HCT116 (cell line): ENCODE measurements around the gene PLEKHA8. TPM values are rescaled to one million over a fixed set of nuclear protein-coding genes. Genes with fewer than 3 reads are reported as not detected.

ENCODE experiments used
- ATAC-seq: fragments of 200-7000 bp; cut with Tn5 transposase; 2 replicates; pipeline ENCODE4 v1.9.1; 2020; ENCODE audit warnings: mild to moderate bottlenecking, moderate library complexity
- BruUV-seq: library from RNA; stranded (reverse); fragments of 400-500 nt; replicated peaks from 2 replicates; lab custom pipeline; 2021; lab: Mats Ljungman, UMichigan
- CTCF ChIA-PET: fragments of 300-600 bp; sonication (Branson Sonifier 250); formaldehyde crosslinking; loops from one replicate; lab custom pipeline; 2021; ENCODE audit warnings: antibody characterized with exemption; lab: Charles Lee
- POLR2A ChIA-PET: fragments of 300-600, 350-600 bp; sonication (Branson Sonifier 250); formaldehyde crosslinking; loops from one replicate; lab custom pipeline; 2021; ENCODE audit warnings: antibody characterized with exemption; lab: Charles Lee
- RAD21 ChIA-PET, 2 experiments: fragments of 300-600 bp; sonication (Branson Sonifier 250); formaldehyde crosslinking; loops; one replicate each; lab custom pipeline; 2023; ENCODE audit warnings: low total read pairs in 2 of 2; ENCODE audit not compliant: uncharacterized antibody in 2 of 2, unreplicated experiment in 2 of 2, low non-redundant PET in 1 of 2; lab: Charles Lee
- DNase-seq: peaks from one replicate; pipeline ENCODE4 v3.0.0-alpha.2; 2010; ENCODE audit warnings: low read depth, low spot score
- H2AFZ ChIP-seq: fragments of 200-600 bp; shearing (Covaris generic), sonication (generic); 2 replicates; pipeline ENCODE4 v1.6.1; 2017; ENCODE audit warnings: low read depth, mixed run types, mixed read lengths, antibody characterized with exemption, low read length; ENCODE audit not compliant: poor library complexity, severe bottlenecking
- H3K27ac ChIP-seq: 2 replicates; pipeline ENCODE4 v1.5.1; 2012; ENCODE audit warnings: low read depth, low read length
- H3K27me3 ChIP-seq: fragments of 200-600 bp; sonication (generic); 2 replicates; pipeline ENCODE4 v1.6.1; 2016; ENCODE audit warnings: mixed run types, low read length, mixed read lengths; ENCODE audit not compliant: insufficient read depth
- H3K36me3 ChIP-seq, 2 experiments: fragments of 200-500 bp in 1 of 2; fragments of 200-600 bp in 1 of 2; sonication (Bioruptor generic) in 1 of 2; sonication (generic) in 1 of 2; 2 replicates each; pipeline versions ENCODE4 v1.5.1 to v1.6.1; 2014 to 2016; ENCODE audit warnings: low read length in 2 of 2, inconsistent platforms in 1 of 2, mixed read lengths in 1 of 2, mixed run types in 1 of 2; ENCODE audit not compliant: insufficient read depth in 2 of 2, control insufficient read depth in 1 of 2
- H3K4me1 ChIP-seq, 2 experiments: fragments of 200-600 bp in 1 of 2; sonication (generic) in 1 of 2; 2 replicates each; pipeline versions ENCODE4 v1.5.1 to v1.6.1; 2012 to 2017; ENCODE audit warnings: low read length in 2 of 2, inconsistent platforms in 1 of 2, mild to moderate bottlenecking in 1 of 2, mixed read lengths in 1 of 2, mixed run types in 1 of 2, moderate library complexity in 1 of 2; ENCODE audit not compliant: insufficient read depth in 2 of 2, control insufficient read depth in 1 of 2
- H3K4me2 ChIP-seq: fragments of 200-600 bp; sonication (generic); 2 replicates; pipeline ENCODE4 v1.6.1; 2017; ENCODE audit warnings: mixed run types, low read length, mixed read lengths
- H3K4me3 ChIP-seq, 2 experiments: fragments of 200-600 bp in 1 of 2; sonication (generic) in 1 of 2; replicated peaks in 1 of 2; 2 replicates each; pipeline ENCODE4 v1.5.1; 2011 to 2016; ENCODE audit warnings: low read length in 2 of 2, control low read depth in 1 of 2, low read depth in 1 of 2, mild to moderate bottlenecking in 1 of 2, mixed read lengths in 1 of 2, mixed run types in 1 of 2
- H3K79me2 ChIP-seq: fragments of 200-600 bp; sonication (generic); 2 replicates; pipeline ENCODE4 v1.6.1; 2017; ENCODE audit warnings: mild to moderate bottlenecking, mixed run types, low read length, moderate library complexity, mixed read lengths; ENCODE audit not compliant: insufficient read depth
- H3K9ac ChIP-seq: fragments of 200-600 bp; sonication (generic); 2 replicates; pipeline ENCODE4 v1.6.1; 2016; ENCODE audit warnings: low read length, mixed read lengths
- H3K9me2 ChIP-seq: fragments of 200-600 bp; sonication (generic), shearing (Covaris generic); 2 replicates; pipeline ENCODE4 v1.6.1; 2017; ENCODE audit warnings: mixed run types, mild to moderate bottlenecking, moderate library complexity; ENCODE audit not compliant: insufficient read depth
- H3K9me3 ChIP-seq, 2 experiments: fragments of 200-500 bp in 1 of 2; fragments of 200-600 bp in 1 of 2; sonication (Bioruptor generic) in 1 of 2; sonication (generic) in 1 of 2; 2 replicates each; pipeline ENCODE4 v1.6.1; 2014 to 2017; ENCODE audit warnings: low read length in 2 of 2, mixed read lengths in 2 of 2, inconsistent platforms in 1 of 2, low read depth in 1 of 2, mild to moderate bottlenecking in 1 of 2, mixed run types in 1 of 2, moderate library complexity in 1 of 2; ENCODE audit not compliant: control insufficient read depth in 1 of 2, insufficient read depth in 1 of 2
- H4K20me1 ChIP-seq: fragments of 200-600 bp; sonication (generic), shearing (Covaris generic); 2 replicates; pipeline ENCODE4 v1.6.1; 2017; ENCODE audit warnings: mixed run types, mild to moderate bottlenecking, moderate library complexity; ENCODE audit not compliant: insufficient read depth
- ATF3 ChIP-seq: IDR thresholded peaks from 2 replicates; pipeline ENCODE4 v1.6.1; 2012
- CBX3 ChIP-seq: IDR thresholded peaks from 2 replicates; pipeline ENCODE4 v1.6.1; 2012; ENCODE audit warnings: low read depth
- CEBPB ChIP-seq: IDR thresholded peaks from 2 replicates; pipeline ENCODE4 v1.6.1; 2012; ENCODE audit warnings: low read depth
- CTCF ChIP-seq, 3 experiments: fragments of 200-600 bp in 1 of 3; sonication (generic) in 1 of 3; IDR thresholded peaks in 2 of 3; conservative IDR thresholded peaks in 1 of 3; 2 replicates each; pipeline ENCODE4 v1.5.1; 2012 to 2017; ENCODE audit warnings: low read depth in 2 of 3, low read length in 2 of 3, antibody characterized with exemption in 1 of 3, borderline replicate concordance in 1 of 3, control low read depth in 1 of 3, mild to moderate bottlenecking in 1 of 3, mixed read lengths in 1 of 3, mixed run types in 1 of 3, moderate library complexity in 1 of 3; ENCODE audit not compliant: insufficient read depth in 1 of 3
- EGR1 ChIP-seq: IDR thresholded peaks from 2 replicates; pipeline ENCODE4 v1.6.1; 2012; ENCODE audit warnings: low read depth
- ELF1 ChIP-seq: IDR thresholded peaks from 2 replicates; pipeline ENCODE4 v1.6.1; 2012; ENCODE audit warnings: low read depth, borderline replicate concordance
- EZH2 ChIP-seq: fragments of 200-600 bp; sonication (generic); IDR thresholded peaks from 2 replicates; pipeline ENCODE4 v1.6.1; 2017; ENCODE audit warnings: antibody characterized with exemption, mixed run types
- EZH2phosphoT487 ChIP-seq: fragments of 200-600 bp; IDR thresholded peaks from 2 replicates; pipeline ENCODE4 v1.6.1; 2018; ENCODE audit warnings: antibody characterized with exemption, borderline replicate concordance
- JUND ChIP-seq: IDR thresholded peaks from 2 replicates; pipeline ENCODE4 v1.6.1; 2012
- MAX ChIP-seq: IDR thresholded peaks from 2 replicates; pipeline ENCODE4 v1.6.1; 2012
- POLR2A ChIP-seq: IDR thresholded peaks from 2 replicates; pipeline ENCODE4 v1.7.0; 2011; ENCODE audit warnings: borderline replicate concordance; ENCODE audit not compliant: insufficient read depth, insufficient read length; ENCODE audit errors: extremely low read depth
- RAD21 ChIP-seq: IDR thresholded peaks from 2 replicates; pipeline ENCODE4 v1.6.1; 2012; ENCODE audit warnings: low read depth, mild to moderate bottlenecking
- SRF ChIP-seq: IDR thresholded peaks from 2 replicates; pipeline ENCODE4 v1.6.1; 2012; ENCODE audit warnings: low read depth
- YY1 ChIP-seq: IDR thresholded peaks from 2 replicates; pipeline ENCODE4 v1.6.1; 2011; ENCODE audit warnings: low read length, low read depth, moderate library complexity, mild to moderate bottlenecking; ENCODE audit not compliant: insufficient replicate concordance; ENCODE audit errors: extremely low read depth
- ZFX ChIP-seq: fragments of 450-650 bp; IDR thresholded peaks from 2 replicates; pipeline ENCODE4 v1.6.1; 2017
- intact Hi-C: fragments of 100-400 bp; cut with micrococcal nuclease; formaldehyde crosslinking; loops from 2 replicates; pipeline ENCODE4 v1.10.0; 2022
- total RNA-seq: library from RNA; stranded (reverse); gene quantifications from one replicate; pipeline ENCODE4 v1.2.1, GENCODE V29; 2021; ENCODE audit not compliant: unreplicated experiment

Gene PLEKHA8
- total RNA-seq, 1 experiment from 2014 or later: 13.6 TPM

GRCh38 chr7:30160329-30160728 lies 132.1 kb downstream of the PLEKHA8 start:
- ChIA-PET POLR2A (no interaction called here), RAD21 (no interaction called here), CTCF (interaction anchor here (1.0 to 1.2 kb wide), 2 partner anchors 10 to 404 kb away, joined by 3 to 4 read pairs; no protein-coding TSS in a partner anchor)
- H2AFZ ChIP-seq: no peak overlapping the region
- intact Hi-C loops: loop anchor here (10.0 kb wide), 1 partner anchor 584 kb away; no protein-coding TSS in a partner anchor
- no peak overlapping the region for H3K27ac ChIP-seq
- H3K4me2 ChIP-seq: no peak overlapping the region
- no peaks in the 10 kb centered on the region for H3K9me3 ChIP-seq
- no peaks in the 10 kb centered on the region for H3K9me2 ChIP-seq
- peaks cover 0 to 13% of the 10 kb centered on the region in 2 experiments; a peak in 2 of 4 replicates for H3K4me1 ChIP-seq
- H3K79me2 ChIP-seq: no peaks in the 10 kb centered on the region
- no peak for TF ChIP-seq SRF
- no peak for TF ChIP-seq POLR2A
- TF ChIP-seq CBX3: no peak
- no peak for TF ChIP-seq RAD21
- no peak for TF ChIP-seq ATF3
- no peak for TF ChIP-seq EZH2phosphoT487
- TF ChIP-seq CEBPB: no peak
- TF ChIP-seq CTCF (IDR thresholded peaks at IDR 0.05 in 2 of 3, conservative IDR thresholded peaks at IDR 0.05 in 1 of 3; ENCODE audit: borderline replicate concordance in 1 of 3, insufficient read depth in 1 of 3, low read depth in 2 of 3, low read length in 2 of 3): no peak
- TF ChIP-seq ZFX: no peak
- TF ChIP-seq MAX: no peak
- no peak for TF ChIP-seq YY1
- TF ChIP-seq EZH2: no peak
- no peak for TF ChIP-seq EGR1
- TF ChIP-seq JUND: no peak
- no peak for TF ChIP-seq ELF1
- no peak for DNase-seq
- H4K20me1 ChIP-seq: no peaks in the 10 kb centered on the region
- BruUV-seq: no TSS peak
- H3K9ac ChIP-seq: no peak overlapping the region
- H3K27me3 ChIP-seq: no peaks in the 10 kb centered on the region
- no peaks in the 10 kb centered on the region for H3K36me3 ChIP-seq
- ATAC-seq: no peak
- no peak overlapping the region for H3K4me3 ChIP-seq
